SU-DHL-6 (cell line): ENCODE data around the gene ACAP3.
A peak's percentile ranks its signal among the peaks of the same experiment; 100 is the strongest.

Experiments
- H2AFZ ChIP-seq: fragments of 200-600 bp; sonication (generic); 2 replicates; pipeline ENCODE4 v1.6.1; 2014; ENCODE audit warnings: low read depth, mild to moderate bottlenecking, moderate library complexity, mixed read lengths, antibody characterized with exemption, low read length; ENCODE audit not compliant: severe bottlenecking
- H3F3A ChIP-seq: fragments of 200-600 bp; shearing (Covaris generic); 2 replicates; pipeline ENCODE4 v1.6.0; 2016; ENCODE audit warnings: antibody characterized with exemption, mild to moderate bottlenecking; ENCODE audit not compliant: insufficient read depth
- H3K27ac ChIP-seq: fragments of 200-600 bp; sonication (generic); 2 replicates; pipeline ENCODE4 v1.5.1; 2016; ENCODE audit warnings: low read depth, mild to moderate bottlenecking, low read length, moderate library complexity, mixed read lengths
- H3K27me3 ChIP-seq: fragments of 200-600 bp; sonication (generic), shearing (Covaris generic); 2 replicates; pipeline ENCODE4 v1.6.0; 2014; ENCODE audit warnings: mild to moderate bottlenecking, low read length
- H3K36me3 ChIP-seq: fragments of 200-600 bp; sonication (generic); 2 replicates; pipeline ENCODE4 v1.6.1; 2014; ENCODE audit warnings: mild to moderate bottlenecking, low read length, mixed read lengths
- H3K4me2 ChIP-seq: fragments of 300-600, 200-600 bp; shearing (Covaris generic), sonication (generic); 2 replicates; pipeline ENCODE4 v1.6.0; 2014; ENCODE audit warnings: low read length, low read depth, mild to moderate bottlenecking; ENCODE audit not compliant: poor library complexity, severe bottlenecking
- H3K4me3 ChIP-seq: fragments of 200-600 bp; sonication (generic); 2 replicates; pipeline ENCODE4 v1.5.1; 2014; ENCODE audit warnings: antibody characterized with exemption, low read length, mild to moderate bottlenecking, mixed read lengths; ENCODE audit not compliant: insufficient read depth, poor library complexity, severe bottlenecking
- H3K79me2 ChIP-seq: fragments of 200-600 bp; sonication (generic); 2 replicates; pipeline ENCODE4 v1.6.1; 2014; ENCODE audit warnings: mild to moderate bottlenecking, low read length, moderate library complexity; ENCODE audit not compliant: insufficient read depth
- H3K9ac ChIP-seq: fragments of 200-600 bp; sonication (generic); 2 replicates; pipeline ENCODE4 v1.7.0; 2014; ENCODE audit warnings: mild to moderate bottlenecking, low read length
- H3K9me2 ChIP-seq: fragments of 200-600 bp; sonication (generic); replicated peaks from 2 replicates; pipeline ENCODE4 v1.6.1; 2014; ENCODE audit warnings: low read length; ENCODE audit not compliant: insufficient read depth
- H3K9me3 ChIP-seq: fragments of 200-600 bp; sonication (generic); 2 replicates; pipeline ENCODE4 v1.6.1; 2014; ENCODE audit warnings: low read length, mixed read lengths; ENCODE audit not compliant: insufficient read depth
- H4K20me1 ChIP-seq: fragments of 200-600 bp; sonication (generic); 2 replicates; pipeline ENCODE4 v1.6.1; 2014; ENCODE audit warnings: low read depth, mild to moderate bottlenecking, antibody characterized with exemption, low read length, moderate library complexity, mixed read lengths
- EZH2phosphoT487 ChIP-seq: fragments of 200-600 bp; sonication (generic), shearing (Covaris generic); conservative IDR thresholded peaks from 2 replicates; pipeline ENCODE4 v1.6.1; 2018; ENCODE audit warnings: mild to moderate bottlenecking, antibody characterized with exemption, low read length, moderate library complexity, mixed read lengths
- TF ChIP-seq, protein P1 (sequence below): fragments of 200-600 bp; sonication (generic); IDR thresholded peaks from one replicate; pipeline ENCODE4 v1.5.1; 2017; ENCODE audit warnings: antibody characterized with exemption, mild to moderate bottlenecking, low read length, moderate library complexity; ENCODE audit not compliant: insufficient read depth, poor library complexity, severe bottlenecking

Gene ACAP3

GRCh38 chr1:1310109-1310385, 2.3 kb upstream of the ACAP3 start:
- no peaks in the 10 kb centered on the region; the same call in 1 of the 2 replicates for H3F3A ChIP-seq
- H3K9me3 ChIP-seq, result no peaks in the 10 kb centered on the region
- peaks cover 12% of the 10 kb centered on the region for H3K79me2 ChIP-seq
- peak overlapping the region; percentile 84 for H3K4me3 ChIP-seq
- no peak overlapping the region for H2AFZ ChIP-seq
- peak overlapping the region; percentile 68 for H3K4me2 ChIP-seq
- peak overlapping the region; percentile 99 for H3K9ac ChIP-seq
- no peaks in the 10 kb centered on the region for H4K20me1 ChIP-seq
- no peaks in the 10 kb centered on the region for H3K27me3 ChIP-seq
- H3K9me2 ChIP-seq, result no peaks in the 10 kb centered on the region
- no peak for TF ChIP-seq EZH2phosphoT487
- TF ChIP-seq, protein P1, sequence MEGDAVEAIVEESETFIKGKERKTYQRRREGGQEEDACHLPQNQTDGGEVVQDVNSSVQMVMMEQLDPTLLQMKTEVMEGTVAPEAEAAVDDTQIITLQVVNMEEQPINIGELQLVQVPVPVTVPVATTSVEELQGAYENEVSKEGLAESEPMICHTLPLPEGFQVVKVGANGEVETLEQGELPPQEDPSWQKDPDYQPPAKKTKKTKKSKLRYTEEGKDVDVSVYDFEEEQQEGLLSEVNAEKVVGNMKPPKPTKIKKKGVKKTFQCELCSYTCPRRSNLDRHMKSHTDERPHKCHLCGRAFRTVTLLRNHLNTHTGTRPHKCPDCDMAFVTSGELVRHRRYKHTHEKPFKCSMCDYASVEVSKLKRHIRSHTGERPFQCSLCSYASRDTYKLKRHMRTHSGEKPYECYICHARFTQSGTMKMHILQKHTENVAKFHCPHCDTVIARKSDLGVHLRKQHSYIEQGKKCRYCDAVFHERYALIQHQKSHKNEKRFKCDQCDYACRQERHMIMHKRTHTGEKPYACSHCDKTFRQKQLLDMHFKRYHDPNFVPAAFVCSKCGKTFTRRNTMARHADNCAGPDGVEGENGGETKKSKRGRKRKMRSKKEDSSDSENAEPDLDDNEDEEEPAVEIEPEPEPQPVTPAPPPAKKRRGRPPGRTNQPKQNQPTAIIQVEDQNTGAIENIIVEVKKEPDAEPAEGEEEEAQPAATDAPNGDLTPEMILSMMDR, result no peak
- H3K27ac ChIP-seq, result peak overlapping the region; percentile 75; the same call in 1 of the 2 replicates
- no peaks in the 10 kb centered on the region for H3K36me3 ChIP-seq

DNA sequence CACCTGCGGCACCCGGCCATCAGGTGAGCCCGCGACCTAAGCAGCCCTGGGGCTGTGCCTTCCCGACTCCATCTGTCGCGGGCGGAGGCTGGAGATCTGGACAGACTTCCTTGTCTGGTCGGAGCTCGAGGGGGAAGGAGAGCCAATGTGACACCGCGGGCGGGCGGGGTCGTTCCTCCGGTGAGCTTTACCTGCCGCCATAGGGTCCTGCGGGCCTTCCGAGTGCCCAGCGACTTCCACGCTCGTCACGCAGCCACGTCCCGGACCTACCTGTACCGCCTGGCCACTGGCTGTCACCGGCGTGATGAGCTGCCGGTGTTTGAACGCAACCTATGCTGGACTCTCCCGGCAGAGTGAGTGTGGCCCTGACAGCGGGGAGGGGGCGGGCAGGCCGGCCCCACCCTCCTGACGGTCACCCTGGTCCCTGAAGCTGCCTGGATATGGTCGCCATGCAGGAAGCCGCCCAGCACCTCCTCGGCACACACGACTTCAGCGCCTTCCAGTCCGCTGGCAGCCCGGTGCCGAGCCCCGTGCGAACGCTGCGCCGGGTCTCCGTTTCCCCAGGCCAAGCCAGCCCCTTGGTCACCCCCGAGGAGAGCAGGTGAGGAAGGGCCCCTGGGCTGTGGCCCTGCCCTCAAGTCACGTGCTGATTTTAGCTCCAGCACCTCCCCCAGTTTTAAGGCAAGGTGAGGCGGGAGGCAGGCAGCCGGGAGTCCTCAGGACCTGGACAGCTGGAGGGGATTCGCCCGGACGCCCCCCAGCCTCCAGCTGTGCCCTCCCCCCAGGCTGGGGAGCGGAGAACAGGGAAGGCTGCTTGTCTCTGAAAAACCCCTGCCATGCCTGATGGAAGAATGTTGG, 1.8 kb upstream of the ACAP3 start:
- TF ChIP-seq, protein P1, result no peak
- Histone ChIP-seq H4K20me1 (no peaks in the 10 kb centered on the region), H2AFZ (no peak overlapping the region), H3K9me3 (no peaks in the 10 kb centered on the region), H3K9me2 (no peaks in the 10 kb centered on the region), H3K4me2 (peak overlapping the region; percentile 68), H3K27me3 (no peaks in the 10 kb centered on the region), H3K9ac (peak overlapping the region; percentile 99), H3K4me3 (peak overlapping the region; percentile 84), H3K36me3 (no peaks in the 10 kb centered on the region), H3K79me2 (peaks cover 12% of the 10 kb centered on the region), H3K27ac (peak overlapping the region; percentile 75), H3F3A (no peaks in the 10 kb centered on the region; the same call in 1 of the 2 replicates)

DNA sequence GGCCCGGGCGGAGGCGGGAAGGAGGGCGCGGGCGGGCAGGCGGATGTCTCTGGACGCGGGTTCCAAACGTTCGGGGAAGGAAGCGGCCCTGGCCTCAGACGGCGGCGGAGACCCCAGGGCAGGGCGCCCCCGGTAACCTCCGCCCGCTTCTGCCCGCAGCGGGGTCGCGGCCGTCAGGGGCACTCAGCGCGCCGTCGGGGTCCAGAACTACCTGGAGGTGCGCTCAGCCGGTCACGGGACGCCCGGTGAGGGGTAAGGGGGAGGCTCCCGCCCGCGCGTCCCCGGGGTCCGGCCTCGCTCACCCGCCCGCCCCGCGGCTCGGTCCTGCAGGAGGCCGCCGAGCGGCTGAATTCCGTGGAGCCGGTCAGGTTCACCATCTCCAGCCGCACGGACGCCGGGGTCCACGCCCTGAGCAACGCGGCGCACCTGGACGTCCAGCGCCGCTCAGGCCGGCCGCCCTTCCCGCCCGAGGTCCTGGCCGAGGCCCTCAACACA, 1.1 kb upstream of the ACAP3 start:
- H3K27me3 ChIP-seq, result no peaks in the 10 kb centered on the region
- H2AFZ ChIP-seq, result peak overlapping the region; percentile 53
- H3K4me2 ChIP-seq, result peak overlapping the region; percentile 68
- peak overlapping the region; percentile 84 for H3K4me3 ChIP-seq
- H3F3A ChIP-seq, result no peaks in the 10 kb centered on the region; the same call in 1 of the 2 replicates
- no peaks in the 10 kb centered on the region for H4K20me1 ChIP-seq
- H3K27ac ChIP-seq, result peak overlapping the region; percentile 75
- no peaks in the 10 kb centered on the region for H3K36me3 ChIP-seq
- peaks cover 12% of the 10 kb centered on the region for H3K79me2 ChIP-seq
- TF ChIP-seq EZH2phosphoT487, result no peak
- TF ChIP-seq, protein P1, result no peak
- H3K9ac ChIP-seq, result peak overlapping the region; percentile 99
- H3K9me2 ChIP-seq, result no peaks in the 10 kb centered on the region
- H3K9me3 ChIP-seq, result no peaks in the 10 kb centered on the region
